SK-N-SH (cell line): ENCODE results near the gene FUT7. TPM values are rescaled to one million over a fixed set of nuclear protein-coding genes. Genes with fewer than 3 reads are reported as not detected.

Experiments used
- CTCF ChIA-PET: fragments of 300-600, 350-600 bp; formaldehyde crosslinking; extraction: SDS; loops from one replicate; lab custom pipeline; 2021; lab: Yijun Ruan, JAX
- POLR2A ChIA-PET: fragments of 350-600 bp; sonication (Branson Sonifier 250); formaldehyde crosslinking; extraction: SDS; loops from one replicate; lab custom pipeline; 2020; ENCODE audit warnings: antibody characterized with exemption, inconsistent platforms; lab: Yijun Ruan, JAX
- DNase-seq: peaks from one replicate; pipeline ENCODE4 v3.0.0; 2012
- H2AFZ ChIP-seq: fragments of 200-600 bp; sonication (generic); 2 replicates; pipeline ENCODE4 v1.8.1; 2016; ENCODE audit warnings: antibody characterized with exemption, mild to moderate bottlenecking, low read depth
- H3F3A ChIP-seq: fragments of 200-600 bp; sonication (generic); replicated peaks from 2 replicates; pipeline ENCODE3; 2016; ENCODE audit warnings: antibody characterized with exemption, mild to moderate bottlenecking; ENCODE audit not compliant: insufficient read depth
- H3K27ac ChIP-seq, 2 experiments: fragments of 200-500 bp in 1 of 2; fragments of 200-600 bp in 1 of 2; sonication (Bioruptor generic) in 1 of 2; sonication (generic), shearing (Covaris generic) in 1 of 2; 2 replicates each; pipeline versions ENCODE4 v1.5.1 to v1.6.1; 2014 to 2016; ENCODE audit warnings: low read depth in 2 of 2, inconsistent platforms in 1 of 2, low read length in 1 of 2, mild to moderate bottlenecking in 1 of 2, mixed read lengths in 1 of 2
- H3K27me3 ChIP-seq: fragments of 200-600 bp; sonication (generic), shearing (Covaris generic); 2 replicates; pipeline ENCODE4 v1.6.1; 2016; ENCODE audit warnings: mixed run types; ENCODE audit not compliant: insufficient read depth
- H3K36me3 ChIP-seq, 2 experiments: fragments of 200-500 bp in 1 of 2; fragments of 200-600 bp in 1 of 2; sonication (Bioruptor generic) in 1 of 2; sonication (generic) in 1 of 2; replicated peaks in 1 of 2; 2 replicates each; pipeline versions ENCODE3 to v1.5.1; 2014 to 2016; ENCODE audit warnings: low read length in 1 of 2, mild to moderate bottlenecking in 1 of 2; ENCODE audit not compliant: insufficient read depth in 2 of 2, control insufficient read depth in 1 of 2
- H3K4me1 ChIP-seq, 2 experiments: fragments of 200-500 bp in 1 of 2; fragments of 200-600 bp in 1 of 2; sonication (Bioruptor generic) in 1 of 2; sonication (generic), shearing (Covaris generic) in 1 of 2; 2 replicates each; pipeline versions ENCODE4 v1.5.1 to v1.6.1; 2014 to 2016; ENCODE audit warnings: low read depth in 1 of 2, low read length in 1 of 2, mixed run types in 1 of 2; ENCODE audit not compliant: insufficient read depth in 2 of 2, control insufficient read depth in 1 of 2
- H3K4me2 ChIP-seq: fragments of 200-600 bp; sonication (generic), shearing (Covaris generic); 2 replicates; pipeline ENCODE4 v1.6.1; 2017; ENCODE audit warnings: mixed run types
- H3K4me3 ChIP-seq, 2 experiments: fragments of 200-500 bp in 1 of 2; fragments of 200-600 bp in 1 of 2; sonication (Bioruptor generic) in 1 of 2; sonication (generic), shearing (Covaris generic) in 1 of 2; 2 replicates each; pipeline versions ENCODE4 v1.5.1 to v1.8.1; 2014 to 2016; ENCODE audit warnings: low read depth in 2 of 2, inconsistent platforms in 1 of 2, low read length in 1 of 2, mild to moderate bottlenecking in 1 of 2, mixed read lengths in 1 of 2, moderate library complexity in 1 of 2
- H3K79me2 ChIP-seq: fragments of 200-600 bp; sonication (generic); 2 replicates; pipeline ENCODE4 v1.8.1; 2017; ENCODE audit warnings: mild to moderate bottlenecking; ENCODE audit not compliant: insufficient read depth
- H3K9ac ChIP-seq: fragments of 200-600 bp; sonication (generic); 2 replicates; pipeline ENCODE4 v1.6.1; 2017; ENCODE audit warnings: mixed run types
- H3K9me2 ChIP-seq: fragments of 200-600 bp; sonication (generic); 2 replicates; pipeline ENCODE4 v1.6.1; 2017; ENCODE audit warnings: mixed run types
- H3K9me3 ChIP-seq: fragments of 200-600 bp; sonication (generic); 2 replicates; pipeline ENCODE4 v1.6.1; 2017; ENCODE audit warnings: mixed run types, mild to moderate bottlenecking, moderate library complexity
- H4K20me1 ChIP-seq: fragments of 200-600 bp; sonication (generic); 2 replicates; pipeline ENCODE4 v1.6.1; 2017; ENCODE audit warnings: mild to moderate bottlenecking, mixed run types; ENCODE audit not compliant: insufficient read depth
- EP300 ChIP-seq, 2 experiments: IDR thresholded peaks; 2 replicates each; pipeline versions ENCODE4 v1.4.0 to v1.6.1; 2012; ENCODE audit warnings: borderline replicate concordance in 1 of 2, low read depth in 1 of 2, low read length in 1 of 2
- EZH2phosphoT487 ChIP-seq: fragments of 200-600 bp; sonication (generic); IDR thresholded peaks from 2 replicates; pipeline ENCODE4 v1.6.1; 2017; ENCODE audit warnings: low read depth, mixed run types, mild to moderate bottlenecking, antibody characterized with exemption, moderate library complexity, borderline replicate concordance
- FOXM1 ChIP-seq: IDR thresholded peaks from 2 replicates; pipeline ENCODE4 v1.4.0; 2012; ENCODE audit warnings: low read depth, mild to moderate bottlenecking
- GABPA ChIP-seq: IDR thresholded peaks from 2 replicates; pipeline ENCODE4 v1.4.0; 2012; ENCODE audit warnings: low read depth, mild to moderate bottlenecking
- GATA2 ChIP-seq: sonication (generic); formaldehyde crosslinking; IDR thresholded peaks from 2 replicates; pipeline ENCODE4 v1.5.0; 2020; ENCODE audit warnings: mild to moderate bottlenecking, missing genetic modification reagents
- MAX ChIP-seq: IDR thresholded peaks from 2 replicates; pipeline ENCODE4 v1.4.0; 2012; ENCODE audit warnings: low read depth
- NFIC ChIP-seq: IDR thresholded peaks from 2 replicates; pipeline ENCODE4 v1.4.0; 2012; ENCODE audit warnings: borderline replicate concordance
- PBX3 ChIP-seq: IDR thresholded peaks from 2 replicates; pipeline ENCODE4; 2012
- POLR2AphosphoS5 ChIP-seq: IDR thresholded peaks from 2 replicates; pipeline ENCODE4 v1.6.1; 2012; ENCODE audit warnings: low read depth, low read length
- SIN3A ChIP-seq: IDR thresholded peaks from 2 replicates; pipeline ENCODE4 v1.6.1; 2012; ENCODE audit warnings: low read depth, mild to moderate bottlenecking, low read length, moderate library complexity, borderline replicate concordance
- SMC3 ChIP-seq: IDR thresholded peaks from 2 replicates; pipeline ENCODE4 v1.6.1; 2012; ENCODE audit warnings: low read depth, low read length, improper control_type of control experiment
- TEAD4 ChIP-seq: IDR thresholded peaks from 2 replicates; pipeline ENCODE4 v1.4.0; 2012; ENCODE audit warnings: mild to moderate bottlenecking, borderline replicate concordance; ENCODE audit not compliant: insufficient read depth
- USF2 ChIP-seq: fragments of 150-350 bp; IDR thresholded peaks from 2 replicates; pipeline ENCODE4 v1.6.1; 2017; ENCODE audit warnings: antibody characterized with exemption, low read length, low read depth, borderline replicate concordance
- YY1 ChIP-seq: IDR thresholded peaks from 2 replicates; pipeline ENCODE4 v1.4.0; 2012; ENCODE audit warnings: low read depth, mild to moderate bottlenecking
- WGBS: methylation state at CpG from one replicate; pipeline ENCODE4 v1.1.6; 2017; ENCODE audit warnings: low lambda C conversion rate; 5-methylcytosine and 5-hydroxymethylcytosine counted together
- polyA plus RNA-seq, 3 experiments: library from polyadenylated mRNA; depleted of rRNA; stranded (reverse); fragments of >200 nt; gene quantifications; 2 replicates each; pipeline ENCODE4 v1.2.3, GENCODE V29; 2012

Gene FUT7
- polyA plus RNA-seq, 1 of the 3 experiments (the other 2 are of a cell fraction): not detected

GRCh38 chr9:137038916-137039315 is 7.0 kb upstream of the FUT7 start:
- Histone ChIP-seq H3K27me3 (no peaks in the 10 kb centered on the region), H3K4me3 (no peak overlapping the region), H3K4me1 (peaks cover 3 to 20% of the 10 kb centered on the region in 2 experiments; a peak in 2 of 4 replicates), H3K79me2 (no peaks in the 10 kb centered on the region), H3K4me2 (no peak overlapping the region), H3K9ac (no peak overlapping the region), H2AFZ (no peak overlapping the region), H3K9me2 (no peaks in the 10 kb centered on the region)
- POLR2A ChIA-PET: interaction anchor here (0.6 kb wide), 1 partner anchor 166 kb away, joined by 3 read pairs; no protein-coding TSS in a partner anchor
- no peak for DNase-seq
- 93% methylated on average over 3 of the region's 9 CpGs for whole genome bisulfite sequencing
- TF ChIP-seq USF2 (no peak), GATA2 (CRISPR knock-in tag) (no peak), YY1 (no peak), TEAD4 (no peak), PBX3 (no peak), MAX (no peak), GABPA (no peak), NFIC (no peak), POLR2AphosphoS5 (no peak), SMC3 (no peak), SIN3A (no peak)
- TF ChIP-seq, all 33 proteins: peak for 0
- no peaks in the 10 kb centered on the region for H3K9me3 ChIP-seq
- peaks cover 8% of the 10 kb centered on the region for H4K20me1 ChIP-seq
- CTCF ChIA-PET: interaction anchor here (1.5 to 15.1 kb wide), 4 partner anchors 9 to 89 kb away, joined by 9 to 350 read pairs (median 16); partner anchors contain the start of genes C8G, FBXW5 and LCN12
- H3F3A ChIP-seq: peaks cover 4% of the 10 kb centered on the region
- H3K27ac ChIP-seq: no peak overlapping the region
- H3K36me3 ChIP-seq: peaks cover 0 to 19% of the 10 kb centered on the region in 2 experiments

GRCh38 chr9:137037483-137037882 is 5.6 kb upstream of the FUT7 start:
- H3K79me2 ChIP-seq: no peaks in the 10 kb centered on the region
- no peaks in the 10 kb centered on the region for H3K9me2 ChIP-seq
- peaks cover 4% of the 10 kb centered on the region for H3F3A ChIP-seq
- H3K36me3 ChIP-seq: peaks cover 0 to 19% of the 10 kb centered on the region in 2 experiments
- H3K4me1 ChIP-seq: peaks cover 0 to 15% of the 10 kb centered on the region in 2 experiments; a peak in 1 of 4 replicates
- H3K9ac ChIP-seq: no peak overlapping the region
- no peaks in the 10 kb centered on the region for H3K9me3 ChIP-seq
- H3K4me3 ChIP-seq: no peak overlapping the region
- no peak for DNase-seq
- no peak overlapping the region for H3K27ac ChIP-seq
- no peaks in the 10 kb centered on the region for H3K27me3 ChIP-seq
- H2AFZ ChIP-seq: no peak overlapping the region
- H4K20me1 ChIP-seq: no peaks in the 10 kb centered on the region
- no peak overlapping the region for H3K4me2 ChIP-seq
- TF ChIP-seq FOXM1: no peak
- TF ChIP-seq EP300 (IDR thresholded peaks at IDR 0.05; ENCODE audit: borderline replicate concordance in 1 of 2, low read depth in 1 of 2, low read length in 1 of 2): no peak
- TF ChIP-seq EZH2phosphoT487: no peak
- TF ChIP-seq PBX3: no peak
- TF ChIP-seq, all 33 proteins: peak for 0
- ChIA-PET POLR2A (no interaction called here), CTCF (interaction anchor here (0.6 to 15.1 kb wide), 7 partner anchors 8 to 195 kb away, joined by 3 to 350 read pairs (median 4); partner anchors contain the start of genes AJM1, C8G, FBXW5 and LCN12)
- WGBS: 94% methylated on average over 10 of the region's 10 CpGs
